NB4 (cell line): ENCODE measurements around the gene PLEK.
A peak's percentile ranks its signal among the peaks of the same experiment; 100 is the strongest.

Experiments used
- DNase-seq: peaks from one replicate; pipeline ENCODE4 v3.0.0; 2010; ENCODE audit warnings: low read depth
- H3K4me3 ChIP-seq: one replicate; pipeline ENCODE4 v1.5.1; 2011; ENCODE audit warnings: mild to moderate bottlenecking, low read depth, low read length, moderate library complexity
- MYC ChIP-seq: IDR thresholded peaks from 2 replicates; pipeline ENCODE4 v1.6.1; 2011; ENCODE audit warnings: low read depth, low read length
- POLR2A ChIP-seq: IDR thresholded peaks from 2 replicates; pipeline ENCODE4 v1.6.1; 2011; ENCODE audit warnings: mild to moderate bottlenecking; ENCODE audit not compliant: insufficient read length; ENCODE audit errors: extremely low read depth
- TF ChIP-seq, protein P1 (sequence below): IDR thresholded peaks from one replicate; pipeline ENCODE4 v1.5.1; 2012; ENCODE audit warnings: low read depth, low read length
- TF ChIP-seq, protein P2 (sequence below): IDR thresholded peaks from 2 replicates; pipeline ENCODE4 v1.6.1; 2011; ENCODE audit warnings: low read depth, low read length

Gene PLEK

DNA sequence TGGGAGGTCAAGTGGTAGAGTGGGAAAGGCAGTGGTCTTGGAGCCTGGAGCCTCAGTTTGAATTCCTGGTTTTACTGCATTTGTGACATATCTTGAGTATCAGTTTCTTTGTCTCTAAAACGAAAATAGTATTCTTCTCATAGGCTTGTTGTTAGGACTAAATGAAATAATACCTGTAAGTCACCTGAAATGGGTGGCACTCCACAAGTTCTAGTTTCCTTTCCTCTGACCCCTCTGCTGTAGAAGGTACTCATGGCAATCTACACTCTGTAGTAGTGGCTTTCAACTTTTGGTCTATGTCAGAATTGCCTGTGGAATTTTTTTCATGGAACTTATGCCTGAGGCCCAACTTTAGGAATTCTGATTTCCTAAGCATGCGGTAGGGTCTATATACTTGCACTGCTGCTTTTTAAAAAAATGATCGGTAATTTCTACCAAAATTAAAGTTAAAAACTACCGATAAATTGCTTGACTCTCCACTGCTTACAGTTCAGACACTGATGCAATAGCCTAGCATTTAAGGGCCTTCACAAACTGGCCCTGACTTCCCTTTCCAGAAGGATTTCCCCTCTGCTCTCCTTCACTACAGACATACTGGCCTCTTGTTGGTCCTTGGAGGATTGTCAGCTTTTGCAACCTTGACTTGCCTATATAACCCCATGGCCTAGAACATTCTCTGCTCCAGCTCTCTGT is 47.2 kb downstream of the PLEK start:
- TF ChIP-seq, protein P1, sequence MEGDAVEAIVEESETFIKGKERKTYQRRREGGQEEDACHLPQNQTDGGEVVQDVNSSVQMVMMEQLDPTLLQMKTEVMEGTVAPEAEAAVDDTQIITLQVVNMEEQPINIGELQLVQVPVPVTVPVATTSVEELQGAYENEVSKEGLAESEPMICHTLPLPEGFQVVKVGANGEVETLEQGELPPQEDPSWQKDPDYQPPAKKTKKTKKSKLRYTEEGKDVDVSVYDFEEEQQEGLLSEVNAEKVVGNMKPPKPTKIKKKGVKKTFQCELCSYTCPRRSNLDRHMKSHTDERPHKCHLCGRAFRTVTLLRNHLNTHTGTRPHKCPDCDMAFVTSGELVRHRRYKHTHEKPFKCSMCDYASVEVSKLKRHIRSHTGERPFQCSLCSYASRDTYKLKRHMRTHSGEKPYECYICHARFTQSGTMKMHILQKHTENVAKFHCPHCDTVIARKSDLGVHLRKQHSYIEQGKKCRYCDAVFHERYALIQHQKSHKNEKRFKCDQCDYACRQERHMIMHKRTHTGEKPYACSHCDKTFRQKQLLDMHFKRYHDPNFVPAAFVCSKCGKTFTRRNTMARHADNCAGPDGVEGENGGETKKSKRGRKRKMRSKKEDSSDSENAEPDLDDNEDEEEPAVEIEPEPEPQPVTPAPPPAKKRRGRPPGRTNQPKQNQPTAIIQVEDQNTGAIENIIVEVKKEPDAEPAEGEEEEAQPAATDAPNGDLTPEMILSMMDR: no peak
- TF ChIP-seq POLR2A: no peak
- TF ChIP-seq MYC: no peak
- TF ChIP-seq, protein P2, sequence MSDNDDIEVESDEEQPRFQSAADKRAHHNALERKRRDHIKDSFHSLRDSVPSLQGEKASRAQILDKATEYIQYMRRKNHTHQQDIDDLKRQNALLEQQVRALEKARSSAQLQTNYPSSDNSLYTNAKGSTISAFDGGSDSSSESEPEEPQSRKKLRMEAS: no peak
- DNase-seq: peak; percentile 87
- peak overlapping the region; percentile 32 for H3K4me3 ChIP-seq

DNA sequence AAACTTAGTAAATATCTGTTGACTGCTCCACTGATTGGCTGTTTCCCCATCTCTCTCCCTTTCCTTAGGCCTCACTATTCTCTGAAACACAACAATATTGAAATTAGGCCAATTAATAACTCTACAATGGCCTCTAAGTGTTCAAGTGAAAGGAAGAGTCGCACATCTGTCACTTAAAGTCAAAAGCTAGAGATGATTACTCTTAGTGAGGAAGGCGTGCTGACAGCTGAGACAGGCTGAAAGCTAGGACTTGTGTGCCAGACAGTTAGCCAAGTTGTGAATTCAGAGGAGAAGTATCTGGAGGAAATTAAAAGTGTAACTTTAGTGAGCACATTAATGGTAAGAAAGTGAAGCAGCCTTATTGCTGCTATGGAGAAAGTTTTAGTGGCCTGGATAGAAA is 48.4 kb downstream of the PLEK start:
- H3K4me3 ChIP-seq: no peak overlapping the region
- no peak for DNase-seq
- no peak for TF ChIP-seq POLR2A
- TF ChIP-seq, protein P2: no peak
- TF ChIP-seq, protein P1: no peak
- no peak for TF ChIP-seq MYC

DNA sequence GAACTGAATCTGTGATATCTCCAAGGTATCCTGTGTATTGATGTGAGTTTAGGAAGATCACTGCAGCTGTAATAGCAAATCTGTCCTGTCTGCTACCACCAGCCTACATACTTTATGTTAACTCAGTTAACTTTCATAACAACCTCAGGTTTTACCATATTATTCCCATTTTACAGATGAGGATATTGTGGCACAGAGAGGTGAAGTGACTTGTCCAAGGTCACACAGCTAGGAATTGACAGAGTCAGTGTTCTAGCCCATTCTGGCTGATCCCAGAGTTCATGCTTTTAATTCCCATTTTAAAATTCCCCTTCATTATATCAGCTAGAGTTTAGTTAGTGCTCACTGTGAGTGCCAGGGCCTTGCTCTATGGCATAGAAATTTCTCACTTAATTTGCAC is 49.4 kb downstream of the PLEK start:
- DNase-seq: no peak
- no peak overlapping the region for H3K4me3 ChIP-seq
- no peak for TF ChIP-seq MYC
- TF ChIP-seq, protein P1: no peak
- TF ChIP-seq POLR2A: no peak
- TF ChIP-seq, protein P2: no peak

DNA sequence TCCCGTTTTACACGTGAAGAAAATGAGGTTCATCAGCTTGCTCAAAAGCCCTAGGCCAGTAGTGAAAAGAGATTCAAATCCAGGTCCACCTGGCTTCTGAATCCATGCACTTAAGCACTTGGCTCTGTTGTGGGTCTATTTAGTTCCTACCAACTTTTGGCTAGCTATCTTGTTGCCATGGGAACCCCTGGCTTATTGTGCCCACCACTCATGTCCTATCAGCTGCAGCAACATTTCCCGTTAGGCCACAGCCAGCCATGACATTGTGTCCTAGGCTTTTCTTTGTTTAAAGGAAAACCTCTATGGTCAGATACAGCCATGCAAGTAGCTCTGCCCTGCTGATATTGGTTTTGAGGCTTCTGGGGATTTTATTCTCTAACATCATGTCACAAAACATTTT is 49.8 kb downstream of the PLEK start:
- DNase-seq: no peak
- H3K4me3 ChIP-seq: no peak overlapping the region
- TF ChIP-seq POLR2A (no peak), MYC (no peak)
- TF ChIP-seq, protein P1: no peak
- TF ChIP-seq, protein P2: no peak

DNA sequence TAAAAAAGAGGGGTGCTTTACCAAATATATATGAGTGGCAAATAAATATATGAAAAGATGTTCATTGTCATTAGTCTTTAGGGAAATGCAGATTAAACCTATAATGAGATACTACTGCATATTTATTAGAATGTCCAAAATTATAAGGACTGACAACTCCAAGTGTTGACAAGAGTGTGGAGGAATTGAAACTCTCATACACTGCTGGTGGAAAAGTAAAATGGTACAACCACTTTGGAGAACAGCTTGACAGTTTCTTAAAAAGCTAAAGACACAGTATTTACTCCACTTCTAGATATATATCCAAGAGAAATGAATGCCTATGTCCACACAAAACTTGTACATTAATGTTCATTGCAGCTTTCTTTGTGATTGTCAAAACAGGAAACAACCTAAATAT is 50.4 kb downstream of the PLEK start:
- no peak for DNase-seq

More for the DNA sequence above, 50.4 kb downstream of the PLEK start:
- TF ChIP-seq POLR2A: no peak
- TF ChIP-seq, protein P2: no peak
- no peak for TF ChIP-seq MYC
- TF ChIP-seq, protein P1: no peak
- H3K4me3 ChIP-seq: no peak overlapping the region
